HEK293 (cell line): ENCODE results near the gene BACH2.

Source experiments
- CTCF ChIA-PET: fragments of 350-600 bp; formaldehyde crosslinking; extraction: SDS; loops from one replicate; lab custom pipeline; 2021; ENCODE audit warnings: antibody characterized with exemption; lab: Yijun Ruan, JAX
- POLR2A ChIA-PET: fragments of 300-600 bp; formaldehyde crosslinking; extraction: SDS; loops from one replicate; lab custom pipeline; 2020; ENCODE audit warnings: antibody characterized with exemption, inconsistent platforms; lab: Yijun Ruan, JAX
- H3K27ac ChIP-seq: fragments of 200-500 bp; sonication (Bioruptor generic); 2 replicates; pipeline ENCODE4 v1.5.1; 2014; ENCODE audit warnings: low read depth, low read length, control low read depth, inconsistent platforms; ENCODE audit errors: extremely low read depth
- H3K36me3 ChIP-seq, 2 experiments: fragments of 200-500 bp in 1 of 2; sonication (Bioruptor generic) in 1 of 2; 1 replicate in 1 of 2; 2 replicates in 1 of 2; pipeline ENCODE4 v1.5.1; 2014 to 2017; ENCODE audit warnings: inconsistent platforms in 2 of 2, low read length in 2 of 2; ENCODE audit not compliant: control insufficient read depth in 2 of 2, insufficient read depth in 1 of 2
- H3K4me1 ChIP-seq: fragments of 200-500 bp; sonication (Bioruptor generic); 2 replicates; pipeline ENCODE4 v1.5.1; 2014; ENCODE audit warnings: mild to moderate bottlenecking, low read length, inconsistent platforms; ENCODE audit not compliant: control insufficient read depth, insufficient read depth
- H3K4me3 ChIP-seq: 2 replicates; pipeline ENCODE4 v1.5.1; 2011; ENCODE audit warnings: low read depth, mild to moderate bottlenecking, control low read depth, low read length, moderate library complexity
- H3K9me3 ChIP-seq: fragments of 200-500 bp; sonication (Bioruptor generic); 2 replicates; pipeline ENCODE4 v1.5.1; 2014; ENCODE audit warnings: low read depth, low read length, inconsistent platforms; ENCODE audit not compliant: control insufficient read depth, insufficient read depth
- GLI4 ChIP-seq: fragments of 450-650 bp; formaldehyde crosslinking; IDR thresholded peaks from 2 replicates; pipeline ENCODE4 v1.5.1; 2016; ENCODE audit warnings: missing biosample characterization, missing genetic modification characterization
- KLF7 ChIP-seq: fragments of 450-650 bp; formaldehyde crosslinking; IDR thresholded peaks from 2 replicates; pipeline ENCODE4 v1.5.1; 2016; ENCODE audit warnings: missing biosample characterization, missing genetic modification characterization, borderline replicate concordance
- OSR2 ChIP-seq: fragments of 450-650 bp; formaldehyde crosslinking; IDR thresholded peaks from 2 replicates; pipeline ENCODE4 v1.5.1; 2016; ENCODE audit warnings: missing biosample characterization, missing genetic modification characterization
- TSHZ1 ChIP-seq: fragments of 450-650 bp; formaldehyde crosslinking; IDR thresholded peaks from 2 replicates; pipeline ENCODE4 v1.5.1; 2016; ENCODE audit warnings: missing biosample characterization, missing genetic modification characterization, borderline replicate concordance
- ZFP3 ChIP-seq: fragments of 450-650 bp; formaldehyde crosslinking; IDR thresholded peaks from 2 replicates; pipeline ENCODE4 v1.5.1; 2016; ENCODE audit warnings: low read depth, missing biosample characterization, missing genetic modification characterization
- ZNF133 ChIP-seq: fragments of 450-650 bp; formaldehyde crosslinking; IDR thresholded peaks from 2 replicates; pipeline ENCODE4 v1.5.1; 2016; ENCODE audit warnings: missing biosample characterization, missing genetic modification characterization
- ZNF157 ChIP-seq: fragments of 450-650 bp; formaldehyde crosslinking; IDR thresholded peaks from 2 replicates; pipeline ENCODE4 v1.5.1; 2016; ENCODE audit warnings: missing biosample characterization, missing genetic modification characterization
- ZNF280C ChIP-seq: fragments of 450-650 bp; formaldehyde crosslinking; IDR thresholded peaks from 2 replicates; pipeline ENCODE4 v1.5.1; 2016; ENCODE audit warnings: missing biosample characterization, missing genetic modification characterization
- ZNF426 ChIP-seq: fragments of 450-650 bp; formaldehyde crosslinking; IDR thresholded peaks from 2 replicates; pipeline ENCODE4 v1.5.1; 2017; ENCODE audit warnings: missing biosample characterization, missing genetic modification characterization, mild to moderate bottlenecking, inconsistent platforms, moderate library complexity
- ZNF473 ChIP-seq: fragments of 450-650 bp; formaldehyde crosslinking; IDR thresholded peaks from 2 replicates; pipeline ENCODE4 v1.5.1; 2017; ENCODE audit warnings: missing biosample characterization, missing genetic modification characterization
- ZNF48 ChIP-seq: fragments of 450-650 bp; formaldehyde crosslinking; IDR thresholded peaks from 2 replicates; pipeline ENCODE4 v1.5.1; 2016; ENCODE audit warnings: missing biosample characterization, missing genetic modification characterization
- ZSCAN16 ChIP-seq: fragments of 450-650 bp; formaldehyde crosslinking; IDR thresholded peaks from 2 replicates; pipeline ENCODE4 v1.5.1; 2016; ENCODE audit warnings: missing biosample characterization, missing genetic modification characterization
- TF ChIP-seq, protein P1 (sequence below): fragments of 450-650 bp; formaldehyde crosslinking; IDR thresholded peaks from 2 replicates; pipeline ENCODE4 v1.5.1; 2016; ENCODE audit warnings: missing biosample characterization, missing genetic modification characterization, low read depth
- TF ChIP-seq, protein P2 (sequence below): fragments of 450-650 bp; formaldehyde crosslinking; IDR thresholded peaks from 2 replicates; pipeline ENCODE4 v1.5.1; 2016; ENCODE audit warnings: missing biosample characterization, missing genetic modification characterization
- TF ChIP-seq, protein P3 (sequence below): fragments of 450-650 bp; formaldehyde crosslinking; IDR thresholded peaks from 2 replicates; pipeline ENCODE4 v1.5.1; 2016; ENCODE audit warnings: missing biosample characterization, missing genetic modification characterization
- TF ChIP-seq, protein P4 (sequence below): fragments of 450-650 bp; formaldehyde crosslinking; IDR thresholded peaks from 2 replicates; pipeline ENCODE4 v1.5.0; 2017; ENCODE audit warnings: missing biosample characterization, missing genetic modification characterization, borderline replicate concordance

Gene BACH2

GRCh38 chr6:89987830-89988229 is 308.8 kb downstream of the BACH2 start:
- TF ChIP-seq ZFP3 (tag by site-specific recombination), result no peak
- TF ChIP-seq ZNF157 (tag by site-specific recombination), result no peak
- TF ChIP-seq ZNF473, result no peak
- TF ChIP-seq, protein P1, sequence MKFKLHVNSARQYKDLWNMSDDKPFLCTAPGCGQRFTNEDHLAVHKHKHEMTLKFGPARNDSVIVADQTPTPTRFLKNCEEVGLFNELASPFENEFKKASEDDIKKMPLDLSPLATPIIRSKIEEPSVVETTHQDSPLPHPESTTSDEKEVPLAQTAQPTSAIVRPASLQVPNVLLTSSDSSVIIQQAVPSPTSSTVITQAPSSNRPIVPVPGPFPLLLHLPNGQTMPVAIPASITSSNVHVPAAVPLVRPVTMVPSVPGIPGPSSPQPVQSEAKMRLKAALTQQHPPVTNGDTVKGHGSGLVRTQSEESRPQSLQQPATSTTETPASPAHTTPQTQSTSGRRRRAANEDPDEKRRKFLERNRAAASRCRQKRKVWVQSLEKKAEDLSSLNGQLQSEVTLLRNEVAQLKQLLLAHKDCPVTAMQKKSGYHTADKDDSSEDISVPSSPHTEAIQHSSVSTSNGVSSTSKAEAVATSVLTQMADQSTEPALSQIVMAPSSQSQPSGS, result no peak
- no peak for TF ChIP-seq ZNF133 (tag by site-specific recombination)
- no peak for TF ChIP-seq ZNF426
- TF ChIP-seq GLI4 (tag by site-specific recombination), result no peak
- TF ChIP-seq, protein P2, sequence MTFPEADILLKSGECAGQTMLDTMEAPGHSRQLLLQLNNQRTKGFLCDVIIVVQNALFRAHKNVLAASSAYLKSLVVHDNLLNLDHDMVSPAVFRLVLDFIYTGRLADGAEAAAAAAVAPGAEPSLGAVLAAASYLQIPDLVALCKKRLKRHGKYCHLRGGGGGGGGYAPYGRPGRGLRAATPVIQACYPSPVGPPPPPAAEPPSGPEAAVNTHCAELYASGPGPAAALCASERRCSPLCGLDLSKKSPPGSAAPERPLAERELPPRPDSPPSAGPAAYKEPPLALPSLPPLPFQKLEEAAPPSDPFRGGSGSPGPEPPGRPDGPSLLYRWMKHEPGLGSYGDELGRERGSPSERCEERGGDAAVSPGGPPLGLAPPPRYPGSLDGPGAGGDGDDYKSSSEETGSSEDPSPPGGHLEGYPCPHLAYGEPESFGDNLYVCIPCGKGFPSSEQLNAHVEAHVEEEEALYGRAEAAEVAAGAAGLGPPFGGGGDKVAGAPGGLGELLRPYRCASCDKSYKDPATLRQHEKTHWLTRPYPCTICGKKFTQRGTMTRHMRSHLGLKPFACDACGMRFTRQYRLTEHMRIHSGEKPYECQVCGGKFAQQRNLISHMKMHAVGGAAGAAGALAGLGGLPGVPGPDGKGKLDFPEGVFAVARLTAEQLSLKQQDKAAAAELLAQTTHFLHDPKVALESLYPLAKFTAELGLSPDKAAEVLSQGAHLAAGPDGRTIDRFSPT (tag by site-specific recombination), result no peak
- no peak for TF ChIP-seq TSHZ1 (tag by site-specific recombination)
- no peak for TF ChIP-seq ZNF280C (tag by site-specific recombination)
- TF ChIP-seq, protein P3, sequence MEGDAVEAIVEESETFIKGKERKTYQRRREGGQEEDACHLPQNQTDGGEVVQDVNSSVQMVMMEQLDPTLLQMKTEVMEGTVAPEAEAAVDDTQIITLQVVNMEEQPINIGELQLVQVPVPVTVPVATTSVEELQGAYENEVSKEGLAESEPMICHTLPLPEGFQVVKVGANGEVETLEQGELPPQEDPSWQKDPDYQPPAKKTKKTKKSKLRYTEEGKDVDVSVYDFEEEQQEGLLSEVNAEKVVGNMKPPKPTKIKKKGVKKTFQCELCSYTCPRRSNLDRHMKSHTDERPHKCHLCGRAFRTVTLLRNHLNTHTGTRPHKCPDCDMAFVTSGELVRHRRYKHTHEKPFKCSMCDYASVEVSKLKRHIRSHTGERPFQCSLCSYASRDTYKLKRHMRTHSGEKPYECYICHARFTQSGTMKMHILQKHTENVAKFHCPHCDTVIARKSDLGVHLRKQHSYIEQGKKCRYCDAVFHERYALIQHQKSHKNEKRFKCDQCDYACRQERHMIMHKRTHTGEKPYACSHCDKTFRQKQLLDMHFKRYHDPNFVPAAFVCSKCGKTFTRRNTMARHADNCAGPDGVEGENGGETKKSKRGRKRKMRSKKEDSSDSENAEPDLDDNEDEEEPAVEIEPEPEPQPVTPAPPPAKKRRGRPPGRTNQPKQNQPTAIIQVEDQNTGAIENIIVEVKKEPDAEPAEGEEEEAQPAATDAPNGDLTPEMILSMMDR (tag by site-specific recombination), result no peak
- TF ChIP-seq ZNF48 (tag by site-specific recombination), result no peak
- TF ChIP-seq, protein P4, sequence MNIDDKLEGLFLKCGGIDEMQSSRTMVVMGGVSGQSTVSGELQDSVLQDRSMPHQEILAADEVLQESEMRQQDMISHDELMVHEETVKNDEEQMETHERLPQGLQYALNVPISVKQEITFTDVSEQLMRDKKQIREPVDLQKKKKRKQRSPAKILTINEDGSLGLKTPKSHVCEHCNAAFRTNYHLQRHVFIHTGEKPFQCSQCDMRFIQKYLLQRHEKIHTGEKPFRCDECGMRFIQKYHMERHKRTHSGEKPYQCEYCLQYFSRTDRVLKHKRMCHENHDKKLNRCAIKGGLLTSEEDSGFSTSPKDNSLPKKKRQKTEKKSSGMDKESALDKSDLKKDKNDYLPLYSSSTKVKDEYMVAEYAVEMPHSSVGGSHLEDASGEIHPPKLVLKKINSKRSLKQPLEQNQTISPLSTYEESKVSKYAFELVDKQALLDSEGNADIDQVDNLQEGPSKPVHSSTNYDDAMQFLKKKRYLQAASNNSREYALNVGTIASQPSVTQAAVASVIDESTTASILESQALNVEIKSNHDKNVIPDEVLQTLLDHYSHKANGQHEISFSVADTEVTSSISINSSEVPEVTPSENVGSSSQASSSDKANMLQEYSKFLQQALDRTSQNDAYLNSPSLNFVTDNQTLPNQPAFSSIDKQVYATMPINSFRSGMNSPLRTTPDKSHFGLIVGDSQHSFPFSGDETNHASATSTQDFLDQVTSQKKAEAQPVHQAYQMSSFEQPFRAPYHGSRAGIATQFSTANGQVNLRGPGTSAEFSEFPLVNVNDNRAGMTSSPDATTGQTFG (tag by site-specific recombination), result no peak
- TF ChIP-seq OSR2 (tag by site-specific recombination), result no peak
- TF ChIP-seq ZSCAN16 (tag by site-specific recombination), result no peak
- no peak for TF ChIP-seq KLF7 (tag by site-specific recombination)
- H3K4me1 ChIP-seq, result peaks cover 3% of the 10 kb centered on the region; the same call in 1 of the 2 replicates
- CTCF ChIA-PET, result interaction anchor here (0.5 to 2.1 kb wide), 8 partner anchors 14 to 441 kb away, joined by 3 to 12 read pairs (median 3); no protein-coding TSS in a partner anchor
- no peaks in the 10 kb centered on the region for H3K36me3 ChIP-seq
- no peak overlapping the region for H3K27ac ChIP-seq
- POLR2A ChIA-PET, result no interaction called here
- H3K9me3 ChIP-seq, result no peaks in the 10 kb centered on the region
- H3K4me3 ChIP-seq, result no peak overlapping the region
